NCI-H446 (cell line): Measurements from ENCODE around the gene APRT.
A peak's percentile ranks its signal among the peaks of the same experiment; 100 is the strongest.
"Not testable (repeated sequence)": the region's sequence is repeated elsewhere in the genome, so short reads cannot be mapped to it uniquely, and the experiment has no call there.

Experiments used
- DNase-seq, 2 experiments: peaks; one replicate each; lab custom pipeline; 2025; lab: John Stamatoyannopoulos, UW

The APRT gene

GRCh38 chr16:88772871-88773811 lies 38.6 kb downstream of the APRT start:
- peak; percentile 61 to 86 for DNase-seq

GRCh38 chr16:88771781-88772180 lies 39.9 kb downstream of the APRT start:
- DNase-seq: not testable (repeated sequence)

- no peak for DNase-seq
These were observed 40.4 kb downstream of the APRT start for GRCh38 chr16:88771294-88771772.

- DNase-seq: no peak
These were observed 41.1 kb downstream of the APRT start for GRCh38 chr16:88770461-88771293.

GRCh38 chr16:88769617-88770460 lies 41.9 kb downstream of the APRT start:
- DNase-seq: peak in 1 of 2 experiments; percentile 39

GRCh38 chr16:88768071-88768783 lies 43.5 kb downstream of the APRT start:
- peak in 1 of 2 experiments; percentile 64 for DNase-seq

- no peak for DNase-seq
These were observed 44.1 kb downstream of the APRT start for GRCh38 chr16:88767546-88768070.

- no peak for DNase-seq
These were observed 44.8 kb downstream of the APRT start for GRCh38 chr16:88766975-88767374.

GRCh38 chr16:88764913-88765349 lies 46.8 kb downstream of the APRT start:
- DNase-seq: no peak

GRCh38 chr16:88764080-88764479 lies 47.6 kb downstream of the APRT start:
- no peak for DNase-seq

GRCh38 chr16:88763502-88764053 lies 48.1 kb downstream of the APRT start:
- no peak for DNase-seq

- DNase-seq: no peak
These were observed 48.8 kb downstream of the APRT start for GRCh38 chr16:88762941-88763340.

- no peak for DNase-seq
These were observed 49.4 kb downstream of the APRT start for GRCh38 chr16:88762258-88762870.

- DNase-seq: no peak
These were observed 49.9 kb downstream of the APRT start for GRCh38 chr16:88761830-88762229.

GRCh38 chr16:88761143-88761534 lies 50.6 kb downstream of the APRT start:
- no peak for DNase-seq

- no peak for DNase-seq
These were observed 51.1 kb downstream of the APRT start for GRCh38 chr16:88760424-88761142.

- no peak for DNase-seq
These were observed 51.8 kb downstream of the APRT start for GRCh38 chr16:88759976-88760350.
